ENCODE data around the gene SLC25A51.

- TF ChIP-seq CTCF (IDR thresholded peaks at IDR 0.05), result no peak
- TF ChIP-seq POLR2A (IDR thresholded peaks at IDR 0.05), result no peak
These were observed 4.9 kb downstream of the SLC25A51 start for GRCh38 chr9:37899041-37899440.

Measured in heart left ventricle (tissue), 13 donors.